ENCODE measurements around the gene GUCD1.

- TF ChIP-seq, protein P1, sequence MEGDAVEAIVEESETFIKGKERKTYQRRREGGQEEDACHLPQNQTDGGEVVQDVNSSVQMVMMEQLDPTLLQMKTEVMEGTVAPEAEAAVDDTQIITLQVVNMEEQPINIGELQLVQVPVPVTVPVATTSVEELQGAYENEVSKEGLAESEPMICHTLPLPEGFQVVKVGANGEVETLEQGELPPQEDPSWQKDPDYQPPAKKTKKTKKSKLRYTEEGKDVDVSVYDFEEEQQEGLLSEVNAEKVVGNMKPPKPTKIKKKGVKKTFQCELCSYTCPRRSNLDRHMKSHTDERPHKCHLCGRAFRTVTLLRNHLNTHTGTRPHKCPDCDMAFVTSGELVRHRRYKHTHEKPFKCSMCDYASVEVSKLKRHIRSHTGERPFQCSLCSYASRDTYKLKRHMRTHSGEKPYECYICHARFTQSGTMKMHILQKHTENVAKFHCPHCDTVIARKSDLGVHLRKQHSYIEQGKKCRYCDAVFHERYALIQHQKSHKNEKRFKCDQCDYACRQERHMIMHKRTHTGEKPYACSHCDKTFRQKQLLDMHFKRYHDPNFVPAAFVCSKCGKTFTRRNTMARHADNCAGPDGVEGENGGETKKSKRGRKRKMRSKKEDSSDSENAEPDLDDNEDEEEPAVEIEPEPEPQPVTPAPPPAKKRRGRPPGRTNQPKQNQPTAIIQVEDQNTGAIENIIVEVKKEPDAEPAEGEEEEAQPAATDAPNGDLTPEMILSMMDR (conservative IDR thresholded peaks at IDR 0.05): no peak
- TF ChIP-seq ZFX (IDR thresholded peaks at IDR 0.05): no peak
Observed at GRCh38 chr22:24591286-24591830, 36.4 kb upstream of the GUCD1 start.

Measured in C4-2B (cell line).